GM21515 (cell line): ENCODE results near the gene PYROXD2.
"Not testable (repeated sequence)": the region's sequence is repeated elsewhere in the genome, so short reads cannot be mapped to it uniquely, and the experiment has no call there.

Source experiments
- ATAC-seq: cut with Tn5 transposase; IDR thresholded peaks from one replicate; pipeline ENCODE4 v1.9.1; 2021; ENCODE audit not compliant: unreplicated experiment

The PYROXD2 gene

GRCh38 chr10:98396096-98397063 is 18.6 kb downstream of the PYROXD2 start:
- ATAC-seq = no peak

DNA sequence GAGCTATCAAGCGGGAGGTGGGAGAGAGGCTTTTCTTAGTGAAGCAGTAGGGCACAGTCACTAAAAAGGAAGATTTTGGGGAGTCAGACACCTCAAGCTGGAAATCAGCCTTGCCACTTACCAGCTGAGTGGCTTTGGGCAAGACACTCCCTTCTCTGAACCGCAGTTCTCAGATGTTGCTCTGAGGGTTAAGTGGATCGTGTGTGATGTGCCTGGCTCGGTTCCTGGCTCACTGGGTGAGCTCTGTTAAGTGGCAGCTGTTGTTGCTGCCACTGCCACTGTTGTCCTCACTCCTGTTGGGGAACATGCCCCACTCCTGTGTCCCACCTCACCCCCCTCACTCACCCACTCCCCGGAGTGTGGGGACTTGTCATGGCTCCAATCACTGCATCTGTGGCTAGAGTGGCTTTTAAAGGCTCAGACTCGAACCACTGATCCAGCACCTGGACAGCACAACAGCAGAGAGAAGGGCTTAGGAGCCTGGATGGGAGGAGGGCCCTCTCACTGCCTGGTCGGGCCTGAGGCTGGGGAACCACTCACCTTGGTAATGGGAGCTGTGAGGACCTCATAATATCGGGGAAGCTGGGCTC is 20.0 kb downstream of the PYROXD2 start:
- no peak for ATAC-seq

DNA sequence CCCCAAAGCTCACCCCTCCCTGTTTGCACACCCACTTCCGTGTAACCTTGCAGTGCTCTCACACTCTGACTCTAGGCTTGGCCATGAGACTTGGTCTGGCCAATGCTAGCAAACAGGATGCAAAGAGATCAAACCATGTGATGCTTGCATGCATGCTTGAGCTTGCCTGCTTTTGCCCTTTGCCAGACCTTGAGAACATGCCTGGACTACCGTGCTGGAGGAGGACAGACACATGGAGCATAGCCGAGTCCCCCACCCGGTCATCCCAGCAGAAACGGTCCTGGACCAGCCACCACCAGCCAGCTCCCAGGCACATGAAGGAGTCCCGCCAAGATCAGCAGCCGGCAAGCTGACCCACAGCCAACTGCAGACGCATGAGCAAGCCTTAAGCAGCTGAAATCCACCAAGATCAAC is 23.4 kb downstream of the PYROXD2 start:
- ATAC-seq = no peak

DNA sequence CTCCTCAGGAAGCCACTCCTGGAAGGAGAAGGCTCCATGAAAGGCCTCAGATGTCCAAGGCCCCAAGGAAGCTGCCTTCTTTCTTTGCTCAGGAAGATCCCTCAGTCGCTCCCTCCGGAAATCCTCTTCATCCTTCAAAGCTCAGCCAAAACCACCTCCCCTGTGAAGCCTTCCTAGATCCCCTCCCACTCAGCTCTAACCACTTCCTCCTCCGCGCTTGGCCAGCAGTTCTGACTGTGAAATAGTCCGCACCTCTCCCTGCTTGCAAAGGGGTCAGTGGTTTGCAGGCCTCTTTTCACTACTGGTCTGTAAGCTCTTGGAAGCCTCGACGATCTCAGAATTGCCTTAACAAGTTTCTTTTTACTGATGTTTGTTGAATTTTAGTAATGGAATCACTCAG is 23.9 kb downstream of the PYROXD2 start:
- ATAC-seq = peak; percentile 56

GRCh38 chr10:98390406-98390805 is 24.6 kb downstream of the PYROXD2 start:
- no peak for ATAC-seq

DNA sequence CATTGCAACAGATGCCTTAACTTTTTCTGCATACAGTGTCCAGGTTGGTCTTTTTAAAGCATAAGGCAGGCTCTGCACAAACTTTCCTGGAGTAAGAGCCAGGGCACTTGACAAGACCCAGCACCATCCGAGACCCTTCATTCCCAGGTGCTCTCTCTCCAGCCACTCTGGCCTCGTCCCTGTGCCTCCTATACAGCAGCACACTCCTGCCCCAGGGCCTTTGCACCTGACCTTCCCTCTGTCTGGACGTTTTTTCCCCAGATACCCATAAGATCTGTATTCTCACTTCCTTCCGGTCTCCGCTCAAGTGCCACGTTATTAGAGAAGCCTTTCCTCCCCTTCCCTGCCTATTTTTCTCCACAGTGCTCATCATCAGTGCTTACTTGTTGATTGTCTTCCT is 25.6 kb downstream of the PYROXD2 start:
- ATAC-seq = no peak

GRCh38 chr10:98388101-98388655 is 26.8 kb downstream of the PYROXD2 start:
- no peak for ATAC-seq

GRCh38 chr10:98384531-98385133 is 30.4 kb downstream of the PYROXD2 start:
- ATAC-seq = no peak

DNA sequence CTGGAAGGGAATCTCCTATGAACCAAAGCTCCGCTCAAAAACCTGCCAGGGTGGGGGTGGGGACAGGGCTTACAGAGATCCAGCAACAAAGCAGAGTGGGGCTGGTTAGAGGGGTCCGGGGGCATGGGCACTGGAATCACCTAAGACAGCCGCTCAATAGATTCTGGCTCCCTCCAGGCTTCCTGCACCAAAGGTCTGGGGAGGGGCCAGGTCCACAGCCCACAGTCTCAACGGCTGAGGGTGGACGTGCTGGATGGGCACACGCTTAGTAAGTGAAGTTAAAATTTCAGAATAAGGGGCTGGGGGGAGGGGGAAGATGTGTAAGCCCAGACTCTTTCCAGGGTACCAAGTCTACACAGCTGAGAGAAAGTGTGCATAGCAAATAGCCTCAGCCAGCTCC is 31.1 kb downstream of the PYROXD2 start:
- ATAC-seq = no peak

DNA sequence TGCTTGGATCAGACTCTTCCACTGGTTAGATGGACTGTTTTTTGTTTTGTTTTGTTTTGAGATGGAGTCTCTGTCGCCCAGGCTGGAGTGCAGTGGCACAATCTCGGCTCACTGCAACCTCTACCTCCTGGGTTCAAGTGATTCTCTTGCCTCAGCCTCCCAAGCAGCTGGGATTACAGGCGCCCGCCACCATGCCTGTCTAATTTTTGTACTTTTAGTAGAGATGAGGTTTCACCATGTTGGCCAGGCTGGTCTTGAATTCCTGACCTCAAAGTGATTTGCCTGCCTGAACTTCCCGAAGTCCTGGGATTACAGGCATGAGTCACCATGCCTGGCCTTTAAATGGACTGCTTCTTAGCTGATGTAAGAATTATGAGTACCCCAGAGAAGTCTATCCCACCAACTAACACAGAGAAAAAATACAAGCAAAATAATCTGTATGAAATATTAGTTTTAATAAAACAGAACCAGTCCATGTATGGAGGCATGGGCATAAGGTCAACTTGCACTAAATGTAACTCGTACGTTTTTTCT is 31.8 kb downstream of the PYROXD2 start:
- ATAC-seq = not testable (repeated sequence)

- no peak for ATAC-seq
Observed at GRCh38 chr10:98382691-98383101, 32.3 kb downstream of the PYROXD2 start.

DNA sequence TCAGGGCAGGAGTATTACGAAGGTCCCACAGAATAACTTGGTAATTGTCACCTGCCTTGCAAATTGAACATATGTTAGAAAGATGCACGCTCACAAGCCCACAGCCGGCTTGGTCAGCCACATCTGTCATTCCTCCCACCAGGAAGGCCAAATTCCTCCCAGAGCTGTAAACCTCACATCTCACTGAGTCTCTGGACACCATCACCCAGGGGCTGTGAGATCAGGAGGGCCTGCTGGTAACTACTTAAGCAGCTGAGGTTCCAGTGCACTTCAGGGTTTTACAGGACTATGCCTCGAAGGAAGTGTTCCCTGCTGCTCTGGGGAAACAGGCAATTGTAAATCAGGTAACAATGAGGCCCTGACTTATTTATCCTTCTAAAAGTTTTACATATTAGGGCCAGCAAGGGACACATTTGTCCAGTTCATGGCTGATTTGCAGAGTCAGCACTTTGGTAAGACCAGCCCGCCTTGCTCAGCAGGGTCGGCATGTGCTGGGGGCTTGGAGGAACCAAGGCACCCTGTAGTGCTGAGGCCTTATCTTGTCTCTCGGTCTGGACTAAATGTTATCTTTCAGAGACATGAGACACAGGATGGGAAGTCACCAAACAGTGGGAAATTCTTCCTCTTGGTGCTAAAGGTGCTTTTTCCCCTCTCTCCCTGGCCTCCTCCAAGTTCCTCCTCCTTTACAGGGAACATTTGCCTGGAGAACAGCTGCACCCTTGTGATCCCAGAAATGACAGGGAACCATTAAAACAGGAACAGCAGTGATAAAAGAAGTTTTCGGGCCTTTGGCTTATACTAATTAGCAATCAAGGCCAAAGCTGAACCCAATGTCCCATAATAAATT is 34.3 kb downstream of the PYROXD2 start:
- ATAC-seq = no peak

GRCh38 chr10:98378722-98379121 is 36.3 kb downstream of the PYROXD2 start:
- no peak for ATAC-seq

DNA sequence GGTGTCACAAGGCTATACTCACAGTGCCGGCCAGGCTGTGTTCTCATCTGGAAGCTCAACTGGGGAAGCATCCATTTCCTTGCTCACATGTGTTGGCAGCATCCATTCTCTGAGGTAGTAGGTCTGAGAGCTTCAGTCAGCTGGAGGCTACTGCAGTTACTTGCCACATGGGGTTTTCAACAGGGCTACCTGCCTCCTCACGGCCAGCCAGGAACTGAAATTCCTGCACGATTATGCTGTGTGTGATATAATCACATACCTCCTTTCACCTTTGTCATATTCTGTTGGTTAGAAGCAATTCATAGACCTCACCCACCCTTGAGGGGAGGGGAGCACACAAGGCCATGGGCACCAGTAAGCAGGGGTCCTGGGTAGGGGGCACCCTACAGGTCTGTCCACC is 37.4 kb downstream of the PYROXD2 start:
- no peak for ATAC-seq

DNA sequence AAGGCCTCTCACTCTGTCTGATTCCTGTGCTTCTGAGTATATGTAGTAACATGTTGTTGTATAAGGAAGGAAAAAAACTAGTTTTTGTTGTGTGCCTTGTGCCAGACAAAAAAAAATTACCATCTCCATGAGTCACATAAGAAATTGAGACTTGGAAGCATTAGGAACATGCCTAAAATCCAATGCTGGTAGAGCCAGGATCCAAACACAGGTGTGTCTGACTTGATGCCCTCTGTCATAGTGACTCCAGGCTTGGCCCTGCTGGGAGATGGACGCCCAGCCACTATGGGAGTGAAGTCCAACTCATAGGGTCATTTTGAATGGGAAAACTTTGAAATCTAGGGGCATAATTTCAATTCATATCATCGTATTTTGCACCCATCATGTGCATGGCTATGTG is 38.0 kb downstream of the PYROXD2 start:
- ATAC-seq = no peak

- ATAC-seq = no peak
Observed at GRCh38 chr10:98376485-98376884, 38.5 kb downstream of the PYROXD2 start.

- ATAC-seq = no peak
Observed at GRCh38 chr10:98374217-98374985, 40.6 kb downstream of the PYROXD2 start.

DNA sequence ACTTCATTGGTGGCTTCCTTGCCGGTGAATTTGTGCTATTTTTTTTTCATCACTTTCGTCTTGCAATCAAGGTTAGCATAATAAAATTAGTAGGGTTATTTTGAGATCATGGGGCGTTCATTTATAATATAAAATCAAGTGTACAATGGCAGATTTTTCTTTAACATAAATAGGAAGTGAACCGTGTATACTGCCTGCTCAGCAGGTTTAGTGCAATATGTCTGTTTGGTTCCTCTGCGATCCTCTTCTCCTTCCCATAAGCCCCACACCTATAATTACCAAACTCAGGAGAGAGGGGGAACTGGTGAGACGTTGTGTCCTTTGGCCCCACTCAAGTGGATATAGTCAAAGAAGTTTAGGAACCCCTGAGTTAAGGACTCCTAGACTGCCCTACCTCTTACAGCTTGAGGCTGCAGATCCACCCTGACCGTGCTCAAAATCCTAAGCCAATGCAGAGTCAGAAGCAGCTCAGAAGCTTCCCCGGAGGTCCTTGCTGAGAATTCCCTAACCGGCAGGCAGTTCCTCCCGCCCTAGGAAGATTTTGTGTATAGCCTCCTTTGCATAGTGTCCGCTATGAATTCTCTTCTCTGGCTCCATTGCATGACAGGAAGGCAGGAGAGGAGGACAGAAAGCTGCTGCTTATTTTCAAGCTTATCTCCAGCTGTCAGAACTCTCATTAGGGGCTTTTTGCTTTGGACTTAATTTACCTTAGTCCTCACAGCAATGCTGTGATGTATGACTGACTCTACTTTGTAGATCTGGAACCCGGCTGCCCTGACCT is 41.5 kb downstream of the PYROXD2 start:
- ATAC-seq = no peak
